LNCAP (cell line): ENCODE results near the gene WDR82.

Experiments used
- CTCF ChIP-seq: fragments of 450-650 bp; IDR thresholded peaks from 2 replicates; pipeline ENCODE4 v1.5.1; 2017; ENCODE audit warnings: mild to moderate bottlenecking

WDR82 gene

GRCh38 chr3:52217409-52217805, 61.0 kb downstream of the WDR82 start:
- no peak for TF ChIP-seq CTCF

GRCh38 chr3:52216585-52217408, 61.7 kb downstream of the WDR82 start:
- no peak for TF ChIP-seq CTCF

GRCh38 chr3:52215351-52215750, 63.1 kb downstream of the WDR82 start:
- TF ChIP-seq CTCF: no peak

- no peak for TF ChIP-seq CTCF
Measured at GRCh38 chr3:52213901-52214300, 64.5 kb downstream of the WDR82 start.

- TF ChIP-seq CTCF: no peak
Measured at GRCh38 chr3:52213005-52213404, 65.4 kb downstream of the WDR82 start.

GRCh38 chr3:52211268-52211891, 67.1 kb downstream of the WDR82 start:
- no peak for TF ChIP-seq CTCF

GRCh38 chr3:52210550-52211046, 67.9 kb downstream of the WDR82 start:
- TF ChIP-seq CTCF: no peak
